HG03354 (cell line): ENCODE data around the gene MAP1LC3B.
"Not testable (repeated sequence)": the region's sequence is repeated elsewhere in the genome, so short reads cannot be mapped to it uniquely, and the experiment has no call there.

ENCODE experiments used
- ATAC-seq: cut with Tn5 transposase; IDR thresholded peaks from one replicate; pipeline ENCODE4 v1.9.1; 2021; ENCODE audit warnings: mild to moderate bottlenecking; ENCODE audit not compliant: unreplicated experiment, poor library complexity, severe bottlenecking

MAP1LC3B gene

DNA sequence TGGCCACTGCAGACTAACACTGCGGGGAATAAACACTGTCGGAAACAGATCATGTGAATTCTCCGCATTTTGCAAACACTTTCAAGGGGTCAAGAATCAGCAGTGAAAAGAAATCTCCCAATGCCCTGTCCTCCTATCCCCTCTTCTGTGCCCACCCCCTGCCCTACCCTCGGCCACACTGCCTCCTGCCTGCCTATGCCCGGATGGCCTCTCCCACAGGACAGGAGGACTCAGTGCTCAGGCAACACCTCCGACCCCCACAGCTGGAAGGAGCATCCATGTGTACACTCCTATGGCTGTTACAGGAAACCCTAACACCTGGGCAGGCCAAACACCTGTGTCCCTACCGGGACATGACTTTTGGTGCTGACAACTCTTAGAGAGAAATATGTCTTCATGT, 33.0 kb upstream of the MAP1LC3B start:
- no peak for ATAC-seq

DNA sequence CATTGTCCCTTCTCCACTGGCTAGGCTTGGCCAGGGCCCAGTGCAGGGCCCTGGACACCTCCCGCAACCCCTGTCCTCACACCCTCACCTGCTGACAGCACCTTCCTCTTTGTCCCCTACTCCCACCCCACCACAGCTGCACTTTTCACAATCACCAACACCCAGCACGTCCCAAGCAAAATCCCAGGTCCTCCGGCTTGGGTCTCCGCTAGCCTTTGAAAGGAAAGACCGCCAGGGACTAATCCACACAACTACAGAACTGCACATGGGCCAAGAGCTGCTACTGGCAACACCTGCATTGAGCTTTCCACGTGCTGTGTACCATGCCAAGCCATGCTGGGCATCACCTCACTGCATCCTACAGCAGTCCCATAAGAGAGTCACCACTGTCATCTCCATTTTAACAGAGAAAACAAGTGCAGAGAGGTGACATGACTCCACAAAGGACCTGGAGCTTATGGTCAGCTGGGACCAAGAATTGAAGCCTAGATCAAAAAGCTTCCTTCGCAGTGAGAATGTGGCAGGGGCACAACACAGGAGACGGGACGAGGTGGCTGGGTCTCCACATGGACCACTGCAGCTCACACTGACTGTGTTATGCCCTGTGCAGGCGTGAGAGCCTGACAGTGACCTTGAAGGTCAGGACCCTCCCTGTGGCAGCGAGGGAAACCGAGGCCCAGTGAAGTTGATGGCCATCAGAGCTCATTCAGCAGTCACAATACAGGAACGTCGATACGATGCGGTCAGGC, 31.1 kb upstream of the MAP1LC3B start:
- no peak for ATAC-seq

DNA sequence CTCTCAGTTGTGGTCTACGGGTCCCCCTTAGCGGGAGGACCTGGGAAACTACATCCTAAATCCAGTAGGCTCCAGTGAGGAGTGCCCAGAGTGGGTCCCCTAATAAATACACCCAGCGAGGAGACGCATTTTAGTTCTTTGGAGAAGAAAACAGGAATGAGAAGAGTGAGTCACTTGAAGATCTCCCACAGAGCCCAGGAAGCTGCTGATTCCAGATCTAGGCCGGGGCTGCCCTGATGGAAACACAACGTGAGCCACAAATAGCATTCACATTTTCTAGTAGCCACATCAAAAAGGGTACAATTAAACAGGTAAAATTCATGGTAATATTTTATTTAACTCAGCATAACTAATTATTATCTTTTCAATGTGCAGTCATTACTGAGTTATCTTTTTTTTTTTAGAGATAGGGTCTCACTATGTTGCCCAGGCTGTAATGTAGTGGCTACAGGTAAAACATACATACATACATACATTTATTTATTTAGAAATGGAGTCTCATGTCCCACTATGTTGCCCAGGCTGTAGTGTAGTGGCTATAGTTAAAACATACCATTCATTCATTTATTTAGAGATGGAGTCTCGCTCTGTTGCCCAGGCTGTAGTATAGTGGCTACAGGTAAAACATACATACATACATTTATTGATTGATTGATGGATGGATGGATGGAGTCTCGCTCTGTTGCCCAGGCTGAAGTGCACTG, 30.1 kb upstream of the MAP1LC3B start:
- ATAC-seq, result no peak

DNA sequence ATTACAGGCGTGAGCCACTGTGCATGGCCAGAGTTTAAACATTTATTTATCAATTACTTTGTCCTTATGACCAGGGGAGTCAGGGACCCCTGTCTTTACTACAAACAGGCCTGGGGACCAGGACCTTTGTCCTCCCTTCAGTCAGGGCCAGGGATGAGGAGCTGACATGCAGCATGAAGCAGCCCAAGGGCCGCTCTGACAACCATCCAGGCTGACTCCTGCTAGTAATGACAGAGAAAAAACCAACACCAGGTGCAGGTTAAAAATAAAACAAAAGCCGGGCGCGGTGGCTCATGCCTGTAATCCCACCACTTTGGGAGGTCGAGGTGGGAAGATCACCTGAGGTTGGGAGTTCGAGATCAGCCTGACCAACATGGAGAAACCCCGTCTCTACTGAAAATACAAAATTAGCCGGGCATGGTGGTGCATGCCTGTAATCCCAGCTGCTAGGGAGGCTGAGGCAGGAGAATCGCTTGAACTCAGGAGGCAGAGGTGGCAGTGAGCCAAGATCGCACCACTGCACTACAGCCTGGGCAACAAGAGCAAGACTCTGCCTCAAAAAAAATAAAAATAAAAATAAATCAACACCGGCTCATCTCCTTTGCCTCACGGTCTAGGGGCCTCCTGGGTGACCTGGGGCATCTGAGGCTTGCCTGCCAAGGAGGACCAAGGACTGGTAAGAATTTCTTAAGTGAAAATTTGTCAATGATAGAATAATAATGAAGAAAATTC, 29.1 kb upstream of the MAP1LC3B start:
- not testable (repeated sequence) for ATAC-seq

DNA sequence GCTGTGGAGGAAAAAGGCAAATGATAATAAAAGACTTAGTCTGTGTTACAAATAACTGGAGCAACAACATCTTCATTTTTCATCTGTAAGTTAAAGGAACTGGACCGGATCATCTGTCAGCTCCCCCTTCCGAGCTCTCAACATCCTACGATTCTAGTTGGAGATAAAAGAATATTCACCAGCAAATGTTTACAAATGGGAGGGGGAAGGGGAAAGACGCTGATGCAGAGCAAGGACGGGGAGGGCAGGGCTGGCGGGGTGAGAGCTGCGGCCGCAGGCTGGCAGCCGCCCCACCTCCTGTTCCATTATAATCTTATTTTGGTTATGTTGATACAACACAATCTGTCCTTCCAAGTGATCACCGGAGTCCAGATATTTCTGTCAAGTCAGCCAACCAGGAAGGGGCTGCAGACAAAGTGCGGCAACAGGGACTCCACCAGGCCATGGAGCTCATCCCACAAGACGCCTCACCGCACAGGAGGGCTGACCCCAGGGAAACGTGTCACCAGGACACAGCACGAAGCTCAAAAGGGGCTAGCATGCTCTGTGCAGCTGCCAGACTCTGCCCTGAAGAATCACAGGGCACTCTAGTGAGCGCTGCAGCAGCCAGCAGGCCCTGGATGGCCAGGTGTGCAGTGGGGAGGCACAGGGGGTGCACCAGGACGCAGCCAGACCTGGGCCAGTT, 28.2 kb upstream of the MAP1LC3B start:
- no peak for ATAC-seq

DNA sequence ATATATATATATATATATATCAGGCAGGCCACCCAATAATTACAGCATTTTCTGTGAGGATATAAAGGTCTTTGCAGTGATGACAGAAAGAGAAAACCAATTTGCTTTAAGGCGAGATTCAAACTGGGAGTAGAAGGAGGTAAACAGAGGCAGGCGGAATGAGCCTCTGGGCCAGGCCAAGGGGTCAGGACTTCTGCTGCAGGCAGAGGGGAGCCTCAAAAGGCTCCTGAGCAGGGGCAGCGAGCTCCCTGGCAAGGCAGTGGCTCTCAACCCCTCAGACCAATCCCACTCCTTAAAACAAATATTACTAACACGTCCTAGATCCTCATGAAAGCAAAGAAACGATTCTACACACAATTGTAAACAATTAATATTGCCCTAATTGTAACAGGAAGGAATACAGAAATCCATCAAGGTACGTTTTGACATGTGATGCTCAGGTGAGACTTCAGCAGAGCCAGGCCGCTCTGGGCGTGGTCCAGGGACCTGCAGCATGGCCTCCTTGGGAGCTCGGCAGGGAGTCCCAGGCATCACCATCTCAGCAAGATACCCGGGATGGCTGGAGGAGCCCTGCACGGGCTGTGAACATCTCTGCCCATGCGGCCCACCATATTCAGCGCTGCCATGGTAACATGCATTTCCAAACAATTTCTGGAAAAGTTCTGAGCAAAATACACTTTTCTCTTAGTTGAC, 27.0 kb upstream of the MAP1LC3B start:
- no peak for ATAC-seq

DNA sequence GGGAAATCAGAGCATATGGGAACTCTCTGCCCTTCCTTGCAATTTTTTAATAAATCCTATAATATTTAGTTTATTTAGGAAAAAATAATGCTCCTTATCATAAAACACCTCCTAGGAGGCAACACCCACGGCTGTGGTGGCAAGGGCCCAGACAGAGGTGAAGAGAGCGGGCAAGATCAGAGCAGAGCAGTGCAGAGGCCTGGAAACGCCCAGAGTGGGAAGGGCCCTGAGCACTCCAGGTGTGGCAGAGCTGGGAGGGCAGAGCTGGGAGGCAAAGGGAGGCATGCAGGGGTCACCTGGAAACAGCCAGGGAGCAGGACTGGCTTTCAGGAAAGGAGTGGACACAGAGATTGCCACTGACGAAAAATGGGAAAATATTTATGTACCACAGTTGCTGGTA, 25.8 kb upstream of the MAP1LC3B start:
- ATAC-seq, result no peak

DNA sequence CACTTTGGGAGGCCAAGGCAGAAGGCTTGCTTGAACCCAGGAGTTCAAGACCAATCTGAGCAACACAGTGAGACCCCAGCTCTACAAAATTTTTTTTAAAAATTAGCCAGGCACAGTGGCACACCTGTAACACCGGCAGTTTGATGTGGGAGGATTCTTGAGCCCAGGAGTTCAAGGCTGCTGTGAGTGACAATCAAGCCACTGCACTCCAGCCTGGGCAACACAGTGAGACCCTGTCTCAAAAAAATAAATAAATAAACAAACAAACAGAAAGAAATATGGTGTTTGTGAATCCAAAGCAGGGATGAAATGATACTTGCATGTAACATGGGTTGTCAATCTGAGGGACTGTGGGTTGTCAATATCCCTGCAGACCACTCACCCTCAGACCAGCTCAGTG, 25.2 kb upstream of the MAP1LC3B start:
- ATAC-seq, result no peak

DNA sequence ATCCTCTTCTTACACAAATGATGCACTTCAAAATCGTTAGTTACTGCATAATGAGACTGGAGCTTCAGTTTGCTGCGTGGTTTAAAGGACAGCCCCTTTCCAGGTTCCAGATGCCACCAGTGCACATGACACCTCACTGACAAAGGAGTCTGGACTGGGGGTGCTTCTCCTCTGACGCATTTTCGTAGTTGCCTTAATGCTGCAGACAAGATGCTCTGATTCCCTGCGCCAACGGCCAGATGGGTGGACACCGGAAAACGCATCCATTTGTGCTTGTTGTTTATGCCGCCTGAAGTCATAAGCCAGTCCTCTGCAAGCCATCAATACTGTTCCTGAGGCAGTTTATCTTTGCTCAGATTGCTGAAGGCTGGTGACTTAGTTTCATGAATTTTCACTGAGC, 24.6 kb upstream of the MAP1LC3B start:
- ATAC-seq, result no peak

DNA sequence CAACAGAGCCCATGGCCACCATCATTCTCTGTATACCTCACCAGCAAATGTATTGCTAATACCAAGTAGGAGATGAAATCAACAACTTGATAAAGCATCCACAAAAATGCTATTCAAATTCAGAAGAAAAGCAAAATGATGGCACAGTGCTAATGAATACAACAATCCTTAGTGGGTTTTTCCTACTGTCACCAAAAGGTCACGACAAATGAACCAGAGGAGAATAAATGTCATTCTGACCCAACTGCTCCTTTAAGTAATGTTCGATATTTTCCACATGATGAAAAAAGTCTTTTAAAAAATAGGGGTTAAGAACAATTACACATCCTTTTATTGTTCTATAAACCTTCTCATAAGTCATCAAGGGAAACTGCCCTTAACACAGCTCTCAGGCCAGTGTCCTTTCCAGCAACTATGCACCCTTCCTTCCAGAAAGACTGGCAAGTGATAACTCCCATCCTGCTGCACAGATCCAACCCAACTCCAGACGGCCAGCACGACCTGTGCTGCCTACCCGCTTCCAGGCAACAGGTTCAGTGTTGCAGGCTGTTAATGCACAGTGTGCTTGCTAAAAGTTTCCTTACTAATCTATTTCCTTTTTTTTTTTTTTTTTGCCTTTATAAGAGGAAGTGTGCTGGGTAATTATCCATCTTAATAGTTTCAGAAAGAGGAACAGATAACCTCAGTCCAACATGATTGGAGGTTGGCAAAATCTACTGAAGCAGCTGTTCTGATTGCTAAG, 23.9 kb upstream of the MAP1LC3B start:
- peak; percentile 53 for ATAC-seq

DNA sequence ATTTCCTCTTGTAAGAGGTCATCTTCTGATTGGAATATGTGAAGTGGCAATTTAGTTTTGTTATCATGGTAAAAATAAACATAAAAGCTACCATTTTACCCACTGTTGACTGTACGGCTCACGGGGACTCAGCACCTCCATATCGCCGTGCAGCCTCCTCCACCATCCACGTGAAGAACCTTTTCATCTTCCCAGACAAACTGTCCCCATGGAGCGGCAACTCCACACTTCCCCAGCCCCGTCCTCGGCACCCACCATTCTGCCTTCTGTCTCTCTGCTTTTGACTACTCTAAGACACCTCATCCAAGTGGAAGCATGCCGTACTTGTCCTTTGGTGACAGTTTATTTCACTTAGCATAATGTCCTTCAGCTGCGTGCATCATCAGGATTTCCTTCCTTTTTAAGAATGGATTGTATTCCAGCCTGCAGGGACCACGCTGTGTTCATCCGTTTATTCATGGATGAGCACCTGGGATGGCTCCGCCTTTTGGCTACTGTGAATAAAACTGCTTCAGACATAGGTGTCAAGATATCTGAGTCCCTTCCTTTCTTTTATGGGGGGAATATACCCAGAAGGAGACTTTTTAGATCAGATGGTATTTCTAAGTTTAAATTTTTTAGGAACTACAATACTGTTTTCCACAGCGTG, 22.9 kb upstream of the MAP1LC3B start:
- ATAC-seq, result no peak

DNA sequence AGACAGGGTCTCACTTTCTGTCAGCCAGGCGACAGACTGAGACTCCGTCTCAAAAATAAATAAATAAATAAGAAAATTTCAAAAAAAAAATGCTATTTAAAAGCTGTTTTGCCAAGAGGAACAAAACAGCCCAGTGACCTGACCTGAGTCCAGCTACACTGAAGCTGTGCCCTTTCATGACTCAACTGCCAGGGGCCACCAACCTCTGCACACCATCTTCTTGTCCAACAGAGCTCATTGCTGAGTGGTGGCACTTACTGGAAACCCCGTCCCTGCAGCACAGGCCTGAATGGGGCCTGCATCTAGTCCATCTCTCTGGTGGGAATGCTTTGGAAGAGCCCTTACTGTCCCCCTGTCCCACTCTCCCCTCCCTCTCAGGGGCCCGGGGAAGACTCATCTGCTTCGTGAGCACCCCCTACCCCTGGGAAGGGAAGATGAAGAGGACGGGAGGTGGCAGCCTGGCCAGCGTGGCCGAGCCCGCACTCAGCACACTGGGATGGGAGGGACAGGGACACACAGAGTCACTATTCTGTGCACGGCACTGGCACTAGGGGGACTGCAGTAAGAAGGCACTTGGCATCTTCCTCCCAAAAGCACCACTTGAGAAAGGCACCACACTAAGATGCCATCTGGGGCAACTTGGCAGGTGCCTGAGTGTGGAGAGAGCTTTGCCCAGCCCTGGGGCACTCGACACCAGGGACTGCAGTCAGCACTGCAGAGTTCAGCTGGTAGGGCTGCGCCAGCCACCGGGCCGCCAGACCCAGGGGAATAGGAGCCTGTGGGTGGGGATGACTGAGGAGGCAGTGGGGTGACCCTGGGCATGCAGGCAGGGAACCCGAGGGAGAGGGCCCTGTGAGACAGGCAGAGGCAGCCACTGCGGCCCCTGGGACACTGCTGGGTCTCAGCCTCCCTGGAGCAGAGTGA, 22.1 kb upstream of the MAP1LC3B start:
- no peak for ATAC-seq

DNA sequence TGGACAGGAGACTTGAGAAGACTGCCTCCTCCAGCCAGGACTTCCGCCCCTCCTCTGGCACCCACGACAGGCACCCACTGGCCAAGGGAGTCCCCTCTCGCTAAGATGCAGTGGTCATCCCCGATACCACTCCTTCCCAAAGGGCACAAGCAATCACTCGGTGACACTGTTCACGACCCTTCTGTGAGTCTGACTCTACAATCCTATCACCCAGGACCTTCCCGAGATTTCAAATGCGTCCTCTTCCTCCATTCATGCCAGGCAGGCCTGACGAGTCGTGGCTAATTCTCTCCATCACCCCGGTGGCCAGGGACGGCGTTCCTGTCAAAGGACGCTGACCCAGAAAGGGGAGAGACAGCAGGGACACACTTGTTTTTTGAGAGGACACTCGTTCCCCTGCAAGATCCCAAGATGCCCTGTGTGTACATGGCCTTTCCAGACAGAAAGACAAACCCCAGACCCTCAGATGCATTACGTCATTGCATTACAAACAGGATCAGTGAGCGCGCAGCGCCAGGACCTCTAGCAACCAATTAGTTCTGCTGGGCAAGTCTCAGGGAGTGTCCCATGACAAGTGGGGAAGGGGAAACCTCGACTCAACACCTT, 20.8 kb upstream of the MAP1LC3B start:
- no peak for ATAC-seq

DNA sequence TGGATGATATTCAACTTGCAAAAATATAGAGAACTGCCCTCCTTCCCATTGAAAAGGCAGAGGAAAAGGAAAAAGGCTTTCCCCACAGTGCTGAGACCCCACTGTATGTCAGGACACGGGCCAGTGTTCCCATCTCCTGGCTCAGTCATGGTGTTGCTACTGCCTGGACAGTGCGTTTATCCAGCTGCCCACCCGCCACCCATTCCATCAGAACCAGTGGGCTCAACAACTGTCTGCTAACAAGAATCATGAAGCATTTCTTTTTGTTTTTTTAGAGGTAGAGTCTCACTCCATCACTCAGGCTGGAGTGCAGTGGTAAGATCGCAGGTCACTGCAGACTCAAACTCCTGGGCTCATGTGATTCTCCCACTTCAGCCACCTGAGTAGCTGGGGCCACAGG, 19.8 kb upstream of the MAP1LC3B start:
- no peak for ATAC-seq

DNA sequence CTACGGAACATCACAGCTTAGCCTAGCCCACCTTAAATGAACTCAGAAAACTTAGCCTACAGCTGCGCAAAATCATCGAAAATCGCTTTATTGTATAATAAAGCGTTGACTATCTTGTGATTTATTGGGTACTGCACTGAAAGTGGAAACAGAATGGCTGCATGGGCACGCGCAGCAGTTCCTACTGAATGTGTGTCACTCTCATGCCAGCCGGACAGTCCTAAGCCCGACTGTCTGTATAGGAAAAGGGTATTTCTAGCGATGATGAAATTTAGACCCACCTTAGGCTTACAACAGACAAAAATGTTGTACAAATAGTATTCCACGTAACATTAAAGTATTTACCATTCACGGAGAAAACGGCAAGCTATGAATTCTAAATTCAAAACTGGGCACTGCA, 17.8 kb upstream of the MAP1LC3B start:
- ATAC-seq, result no peak

DNA sequence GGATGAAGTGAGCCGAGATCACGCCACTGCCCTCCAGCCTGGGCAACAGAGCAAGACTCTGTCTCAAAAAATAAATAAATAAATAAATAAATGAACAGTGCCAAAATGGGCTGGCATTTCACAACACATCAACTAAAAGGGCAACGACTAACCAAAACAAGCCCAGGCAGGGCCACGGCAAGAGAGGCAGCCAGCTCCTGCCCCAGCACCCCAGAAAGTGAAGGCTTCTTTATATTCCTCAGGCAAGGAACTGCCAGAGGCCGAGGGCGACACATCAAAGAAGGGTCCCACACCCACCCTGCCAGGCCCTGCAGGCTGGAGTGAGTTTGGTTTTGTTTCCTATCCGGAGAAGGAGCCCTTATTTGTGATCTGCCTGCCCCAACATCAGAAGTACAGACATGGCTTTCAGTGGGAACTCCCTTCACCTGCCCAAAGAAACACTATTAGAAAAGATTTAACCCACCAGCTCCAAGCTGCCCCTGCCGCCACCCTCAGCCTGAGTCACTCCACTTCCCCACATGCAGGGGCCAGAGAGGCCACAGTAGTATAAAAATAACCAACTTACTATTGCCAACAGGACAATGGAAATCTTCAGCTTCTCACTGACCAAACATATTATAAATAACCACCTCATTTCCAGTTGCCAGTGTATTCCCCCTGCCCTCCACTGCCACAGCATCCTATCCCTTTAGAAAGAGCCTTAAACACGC, 16.6 kb upstream of the MAP1LC3B start:
- ATAC-seq, result no peak

DNA sequence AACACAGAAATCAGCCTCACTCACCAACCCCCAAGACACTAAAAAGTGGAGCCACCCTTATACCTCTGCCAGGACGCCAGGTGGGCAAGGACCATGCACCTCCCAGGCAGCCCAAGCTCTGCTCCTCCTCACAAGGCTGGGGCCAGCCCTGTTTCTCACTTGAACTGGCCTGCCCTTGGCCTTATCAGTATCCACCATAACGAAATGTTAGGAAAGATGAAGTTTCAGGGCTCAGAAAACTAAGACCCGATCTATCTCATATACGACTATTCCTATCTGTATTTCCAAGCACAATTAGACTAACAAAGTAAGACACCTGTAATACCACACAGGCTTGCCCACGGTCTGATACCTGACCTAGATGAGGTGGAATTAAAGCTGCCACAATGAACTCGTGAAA, 15.5 kb upstream of the MAP1LC3B start:
- ATAC-seq, result no peak
